ENCODE measurements around the gene AK4. TPM values are rescaled to one million over a fixed set of nuclear protein-coding genes. Genes with fewer than 3 reads are reported as not detected.
A peak's percentile ranks its signal among the peaks of the same experiment; 100 is the strongest.
"Not testable (repeated sequence)": the region's sequence is repeated elsewhere in the genome, so short reads cannot be mapped to it uniquely, and the experiment has no call there.

AK4 gene
- polyA plus RNA-seq, 2 of the 4 experiments (the other 2 are of a cell fraction), result 10.6 to 25.9 TPM

DNA sequence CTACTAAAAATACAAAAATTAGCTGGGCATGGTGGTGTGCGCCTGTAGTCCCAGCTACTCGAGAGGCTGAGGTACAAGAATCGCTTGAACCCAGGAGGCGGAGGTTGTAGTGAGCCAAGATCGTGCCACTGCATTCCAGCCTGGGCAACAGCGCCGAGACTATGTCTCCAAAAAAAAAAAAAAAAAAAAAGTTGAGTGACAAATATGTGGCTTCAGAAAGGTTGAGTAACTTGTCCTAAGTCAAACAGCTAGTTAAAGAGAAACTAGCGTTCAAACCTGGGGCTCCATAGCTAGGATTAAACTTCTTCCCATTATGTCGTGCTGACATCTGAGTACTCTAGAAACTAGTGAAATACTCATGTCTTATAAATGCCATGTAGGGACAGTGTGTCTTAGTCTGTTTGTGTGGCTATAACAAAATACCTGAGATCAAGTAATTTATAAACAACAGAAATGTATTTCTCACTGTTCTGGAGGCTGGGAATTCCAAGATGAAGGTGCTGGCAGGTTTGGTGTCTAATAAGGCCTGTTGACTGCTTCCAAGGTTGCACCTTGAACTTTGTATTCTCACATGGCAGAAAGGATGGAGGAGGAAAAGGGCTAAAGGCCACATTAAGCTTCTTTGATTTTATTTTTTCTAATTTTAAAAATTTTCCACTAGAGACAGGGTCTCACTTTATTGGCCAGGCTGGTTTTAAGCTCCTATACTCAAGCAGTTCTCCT is 12.0 kb downstream of the AK4 start:
- peaks cover 30% of the 10 kb centered on the region for H3K4me1 ChIP-seq
- peak overlapping the region; percentile 23; the same call in 1 of the 3 replicates for H3K4me2 ChIP-seq
- no peak for FAIRE-seq
- H3K4me3 ChIP-seq, result no peak overlapping the region
- ATAC-seq, result no peak
- H3K9me3 ChIP-seq, result no peaks in the 10 kb centered on the region
- CTCF ChIA-PET, result no interaction called here
- peak overlapping the region; percentile 27 to 63; a peak in 1 of 6 replicates for H3K27ac ChIP-seq
- POLR2A ChIA-PET, result interaction anchor here (0.5 kb wide), 1 partner anchor 64 kb away, joined by 4 read pairs; no protein-coding TSS in a partner anchor
- no peak for TF ChIP-seq CHD2 (IDR thresholded peaks at IDR 0.05; ENCODE audit: low read length, partially characterized antibody)
- no peak for TF ChIP-seq MAZ (IDR thresholded peaks at IDR 0.05; ENCODE audit: borderline replicate concordance, low read depth, low read length)
- WGBS (ENCODE audit: missing lambda C conversion rate), result 88% methylated on average over 9 of the region's 9 CpGs
- no peak for DNase-seq (ENCODE audit: low read depth in 1 of 2, low spot score in 1 of 2)

DNA sequence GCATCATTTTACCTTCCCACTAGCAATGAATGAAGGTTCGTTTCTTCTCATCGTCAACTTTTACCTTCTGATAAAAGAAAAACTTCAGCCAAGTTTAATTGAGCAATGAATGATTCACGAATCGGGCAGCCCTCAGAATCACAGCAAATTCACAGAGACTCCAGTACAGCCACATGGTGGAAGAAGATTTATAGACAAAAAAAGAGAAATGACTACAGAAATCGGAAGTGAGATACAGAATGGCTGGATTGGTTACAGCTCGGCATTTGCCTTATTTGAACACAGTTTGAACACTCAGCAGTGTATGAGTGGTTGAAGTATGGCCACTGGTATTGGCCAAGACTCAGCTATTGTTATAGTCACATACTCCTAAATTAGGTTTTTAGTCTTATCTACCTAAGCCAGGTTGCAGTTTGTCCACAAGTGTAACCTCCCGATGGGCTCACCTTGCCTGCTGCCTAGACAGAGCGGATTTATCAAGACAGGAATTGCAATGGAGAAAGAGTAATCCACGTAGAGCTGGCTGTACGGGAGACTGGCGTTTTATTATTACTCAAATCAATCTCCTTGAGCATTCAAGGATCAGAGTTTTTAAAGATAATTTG is 15.3 kb downstream of the AK4 start:
- ChIA-PET POLR2A (no interaction called here), CTCF (no interaction called here)
- WGBS (ENCODE audit: missing lambda C conversion rate), result 92% methylated on average over 11 of the region's 11 CpGs
- Histone ChIP-seq H3K27ac (no peak overlapping the region), H3K4me2 (no peak overlapping the region), H3K9me3 (no peaks in the 10 kb centered on the region), H3K4me1 (peaks cover 28% of the 10 kb centered on the region), H3K4me3 (no peak overlapping the region)
- DNase-seq (ENCODE audit: low read depth in 1 of 2, low spot score in 1 of 2), result no peak
- ATAC-seq, result no peak
- FAIRE-seq, result no peak
- TF ChIP-seq CEBPB (IDR thresholded peaks at IDR 0.05), result no peak
- TF ChIP-seq REST (IDR thresholded peaks at IDR 0.05), result no peak
- TF ChIP-seq, protein P1, sequence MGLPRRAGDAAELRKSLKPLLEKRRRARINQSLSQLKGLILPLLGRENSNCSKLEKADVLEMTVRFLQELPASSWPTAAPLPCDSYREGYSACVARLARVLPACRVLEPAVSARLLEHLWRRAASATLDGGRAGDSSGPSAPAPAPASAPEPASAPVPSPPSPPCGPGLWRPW (IDR thresholded peaks at IDR 0.05), result no peak
- TF ChIP-seq CBX8 (IDR thresholded peaks at IDR 0.05), result no peak
- no peak for TF ChIP-seq KDM5A (IDR thresholded peaks at IDR 0.05)
- no peak for TF ChIP-seq HDAC2 (IDR thresholded peaks at IDR 0.05)
- TF ChIP-seq FOSB (CRISPR knock-in tag; IDR thresholded peaks at IDR 0.05), result no peak
- no peak for TF ChIP-seq HOXB13 (CRISPR knock-in tag; IDR thresholded peaks at IDR 0.05; ENCODE audit: low read depth)
- TF ChIP-seq HEYL (CRISPR knock-in tag; IDR thresholded peaks at IDR 0.05), result no peak
- no peak for TF ChIP-seq MAZ (IDR thresholded peaks at IDR 0.05; ENCODE audit: borderline replicate concordance, low read depth, low read length)
- no peak for TF ChIP-seq KDM1A (IDR thresholded peaks at IDR 0.05; ENCODE audit: low read depth)
- TF ChIP-seq MAFK (IDR thresholded peaks at IDR 0.05; ENCODE audit: partially characterized antibody), result no peak
- TF ChIP-seq CHD2 (IDR thresholded peaks at IDR 0.05; ENCODE audit: low read length, partially characterized antibody), result no peak
- TF ChIP-seq HOXB5 (CRISPR knock-in tag; IDR thresholded peaks at IDR 0.05), result no peak

DNA sequence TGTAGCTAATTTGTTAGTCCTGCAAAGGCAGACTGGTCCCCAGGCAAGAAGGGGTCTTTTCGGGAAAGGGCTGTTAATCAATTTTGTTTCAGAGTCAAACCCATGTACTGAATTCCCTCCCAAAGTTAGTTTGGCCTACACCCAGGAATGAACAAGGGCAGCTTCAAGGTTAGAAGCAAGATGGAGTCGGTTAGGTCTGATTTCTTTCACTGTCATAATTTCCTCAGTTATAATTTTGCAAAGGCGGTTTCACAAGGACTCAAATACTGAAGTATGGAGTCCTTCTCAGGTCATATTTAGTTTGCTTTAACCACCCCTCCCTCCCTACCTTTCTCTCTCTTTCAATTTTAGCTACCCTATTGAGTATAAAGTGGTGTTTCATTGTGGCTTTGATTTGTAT is 16.1 kb downstream of the AK4 start:
- FAIRE-seq; H3K4me3 ChIP-seq; H3K9me3 ChIP-seq; H3K27ac ChIP-seq; POLR2A ChIA-PET; H3K4me2 ChIP-seq; ATAC-seq; DNase-seq (ENCODE audit: low read depth in 1 of 2, low spot score in 1 of 2): not testable (repeated sequence)
- CTCF ChIA-PET, result interaction anchor here (0.6 kb wide), 1 partner anchor 44 kb away, joined by 3 read pairs; no protein-coding TSS in a partner anchor
- WGBS (ENCODE audit: missing lambda C conversion rate), result 95% methylated on average over 3 of the region's 3 CpGs
- peaks cover 20% of the 10 kb centered on the region for H3K4me1 ChIP-seq

GRCh38 chr1:65164633-65165032 is 16.6 kb downstream of the AK4 start:
- no peak overlapping the region for H3K4me3 ChIP-seq
- H3K4me2 ChIP-seq, result no peak overlapping the region
- ATAC-seq (no peak), FAIRE-seq (no peak), DNase-seq (ENCODE audit: low read depth in 1 of 2, low spot score in 1 of 2) (no peak)
- no peak overlapping the region for H3K27ac ChIP-seq
- ChIA-PET CTCF (interaction anchor here (0.6 kb wide), 1 partner anchor 43 kb away, joined by 3 read pairs; no protein-coding TSS in a partner anchor), POLR2A (no interaction called here)
- H3K4me1 ChIP-seq, result peaks cover 14% of the 10 kb centered on the region
- no peaks in the 10 kb centered on the region for H3K9me3 ChIP-seq
- TF ChIP-seq MYC (IDR thresholded peaks at IDR 0.05; ENCODE audit: borderline replicate concordance, low read length) (no peak), CEBPB (IDR thresholded peaks at IDR 0.05) (no peak), PBX3 (IDR thresholded peaks at IDR 0.05) (no peak), RNF2 (IDR thresholded peaks at IDR 0.05; ENCODE audit: borderline replicate concordance, low read depth) (no peak), NR3C1 (IDR thresholded peaks at IDR 0.05) (no peak), NPAS2 (CRISPR knock-in tag; IDR thresholded peaks at IDR 0.05; ENCODE audit: borderline replicate concordance) (no peak), SMC3 (IDR thresholded peaks at IDR 0.05) (no peak), ZSCAN20 (CRISPR knock-in tag; IDR thresholded peaks at IDR 0.05) (no peak), REST (IDR thresholded peaks at IDR 0.05) (no peak), HEYL (CRISPR knock-in tag; IDR thresholded peaks at IDR 0.05) (no peak)
